HEK293 (cell line): ENCODE measurements around the gene PLEKHB2.

Experiments used
- CTCF ChIA-PET: fragments of 350-600 bp; formaldehyde crosslinking; extraction: SDS; loops from one replicate; lab custom pipeline; 2021; ENCODE audit warnings: antibody characterized with exemption; lab: Yijun Ruan, JAX
- POLR2A ChIA-PET: fragments of 300-600 bp; formaldehyde crosslinking; extraction: SDS; loops from one replicate; lab custom pipeline; 2020; ENCODE audit warnings: antibody characterized with exemption, inconsistent platforms; lab: Yijun Ruan, JAX
- H3K27ac ChIP-seq: fragments of 200-500 bp; sonication (Bioruptor generic); 2 replicates; pipeline ENCODE4 v1.5.1; 2014; ENCODE audit warnings: low read depth, low read length, control low read depth, inconsistent platforms; ENCODE audit errors: extremely low read depth
- H3K36me3 ChIP-seq, 2 experiments: fragments of 200-500 bp in 1 of 2; sonication (Bioruptor generic) in 1 of 2; 1 replicate in 1 of 2; 2 replicates in 1 of 2; pipeline ENCODE4 v1.5.1; 2014 to 2017; ENCODE audit warnings: inconsistent platforms in 2 of 2, low read length in 2 of 2; ENCODE audit not compliant: control insufficient read depth in 2 of 2, insufficient read depth in 1 of 2
- H3K4me1 ChIP-seq: fragments of 200-500 bp; sonication (Bioruptor generic); 2 replicates; pipeline ENCODE4 v1.5.1; 2014; ENCODE audit warnings: mild to moderate bottlenecking, low read length, inconsistent platforms; ENCODE audit not compliant: control insufficient read depth, insufficient read depth
- H3K4me3 ChIP-seq: 2 replicates; pipeline ENCODE4 v1.5.1; 2011; ENCODE audit warnings: low read depth, mild to moderate bottlenecking, control low read depth, low read length, moderate library complexity
- H3K9me3 ChIP-seq: fragments of 200-500 bp; sonication (Bioruptor generic); 2 replicates; pipeline ENCODE4 v1.5.1; 2014; ENCODE audit warnings: low read depth, low read length, inconsistent platforms; ENCODE audit not compliant: control insufficient read depth, insufficient read depth
- BCL11B ChIP-seq: fragments of 450-650 bp; formaldehyde crosslinking; IDR thresholded peaks from 2 replicates; pipeline ENCODE4 v1.5.1; 2016; ENCODE audit warnings: low read depth, missing biosample characterization, missing genetic modification characterization
- INSM2 ChIP-seq: fragments of 450-650 bp; formaldehyde crosslinking; IDR thresholded peaks from 2 replicates; pipeline ENCODE4 v1.5.1; 2016; ENCODE audit warnings: missing biosample characterization, missing genetic modification characterization
- KLF10 ChIP-seq: fragments of 450-650 bp; IDR thresholded peaks from 2 replicates; pipeline ENCODE4 v1.5.1; 2018; ENCODE audit warnings: missing biosample characterization, mild to moderate bottlenecking, missing genetic modification characterization
- SP7 ChIP-seq: fragments of 450-650 bp; formaldehyde crosslinking; IDR thresholded peaks from 2 replicates; pipeline ENCODE4 v1.5.1; 2016; ENCODE audit warnings: missing biosample characterization, missing genetic modification characterization
- ZIC2 ChIP-seq: fragments of 450-650 bp; formaldehyde crosslinking; IDR thresholded peaks from 2 replicates; pipeline ENCODE4 v1.5.1; 2016; ENCODE audit warnings: missing biosample characterization, missing genetic modification characterization
- ZNF146 ChIP-seq: fragments of 450-650 bp; formaldehyde crosslinking; IDR thresholded peaks from 2 replicates; pipeline ENCODE4 v1.5.1; 2016; ENCODE audit warnings: missing biosample characterization, missing genetic modification characterization
- ZNF148 ChIP-seq: fragments of 450-650 bp; formaldehyde crosslinking; IDR thresholded peaks from 2 replicates; pipeline ENCODE4 v1.5.0; 2017; ENCODE audit warnings: missing biosample characterization, missing genetic modification characterization, borderline replicate concordance
- ZNF16 ChIP-seq: fragments of 450-650 bp; formaldehyde crosslinking; IDR thresholded peaks from 2 replicates; pipeline ENCODE4 v1.5.1; 2016; ENCODE audit warnings: low read depth, missing biosample characterization, missing genetic modification characterization
- ZNF488 ChIP-seq: fragments of 450-650 bp; formaldehyde crosslinking; IDR thresholded peaks from 2 replicates; pipeline ENCODE4 v1.5.1; 2016; ENCODE audit warnings: missing biosample characterization, missing genetic modification characterization
- ZNF510 ChIP-seq: fragments of 450-650 bp; formaldehyde crosslinking; IDR thresholded peaks from 2 replicates; pipeline ENCODE4 v1.5.1; 2018; ENCODE audit warnings: mild to moderate bottlenecking, missing genetic modification characterization, missing biosample characterization; ENCODE audit not compliant: insufficient replicate concordance
- ZNF548 ChIP-seq: fragments of 450-650 bp; formaldehyde crosslinking; IDR thresholded peaks from 2 replicates; pipeline ENCODE4 v1.5.1; 2016; ENCODE audit warnings: missing biosample characterization, missing genetic modification characterization
- ZNF610 ChIP-seq: fragments of 450-650 bp; formaldehyde crosslinking; IDR thresholded peaks from 2 replicates; pipeline ENCODE4 v1.5.1; 2016; ENCODE audit warnings: missing biosample characterization, missing genetic modification characterization, borderline replicate concordance
- ZNF623 ChIP-seq: fragments of 450-650 bp; formaldehyde crosslinking; IDR thresholded peaks from 2 replicates; pipeline ENCODE4 v1.5.1; 2016; ENCODE audit warnings: missing biosample characterization, missing genetic modification characterization
- ZNF677 ChIP-seq: fragments of 450-650 bp; IDR thresholded peaks from 2 replicates; pipeline ENCODE4 v1.5.0; 2018; ENCODE audit warnings: missing biosample characterization, mild to moderate bottlenecking, missing genetic modification characterization, moderate library complexity
- ZSCAN16 ChIP-seq: fragments of 450-650 bp; formaldehyde crosslinking; IDR thresholded peaks from 2 replicates; pipeline ENCODE4 v1.5.1; 2016; ENCODE audit warnings: missing biosample characterization, missing genetic modification characterization
- TF ChIP-seq, protein P1 (sequence below): fragments of 450-650 bp; formaldehyde crosslinking; IDR thresholded peaks from 2 replicates; pipeline ENCODE4 v1.5.1; 2016; ENCODE audit warnings: missing biosample characterization, missing genetic modification characterization

The PLEKHB2 gene

GRCh38 chr2:131130298-131130596 is 25.1 kb downstream of the PLEKHB2 start:
- H3K27ac ChIP-seq = no peak overlapping the region
- ChIA-PET POLR2A (no interaction called here), CTCF (no interaction called here)
- no peaks in the 10 kb centered on the region for H3K9me3 ChIP-seq
- H3K4me1 ChIP-seq = no peaks in the 10 kb centered on the region
- TF ChIP-seq KLF10 (tag by site-specific recombination) = no peak
- TF ChIP-seq ZNF146 (tag by site-specific recombination) = peak; percentile 58; the same call in 1 of the 2 replicates
- peaks cover 27 to 90% of the 10 kb centered on the region in 2 experiments for H3K36me3 ChIP-seq
- H3K4me3 ChIP-seq = no peak overlapping the region

DNA sequence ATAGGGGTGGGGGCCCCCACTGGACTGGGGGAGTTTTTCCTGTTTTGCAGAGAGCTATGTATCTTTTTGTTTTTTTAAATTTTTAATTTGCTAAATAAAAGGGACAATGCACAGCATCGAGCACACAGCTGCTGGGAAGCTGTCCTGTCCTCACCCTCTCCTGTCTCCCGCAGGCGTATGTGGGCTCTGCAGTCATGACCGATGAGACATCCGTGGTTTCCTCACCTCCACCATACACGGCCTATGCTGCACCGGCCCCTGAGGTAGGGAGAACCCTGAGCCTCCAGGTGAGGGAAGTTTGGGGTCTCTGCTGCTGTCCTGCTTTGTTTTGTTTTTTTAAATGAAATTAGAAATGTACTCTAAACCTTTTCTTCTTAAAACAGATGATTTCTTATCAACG is 27.6 kb downstream of the PLEKHB2 start:
- no peak overlapping the region for H3K4me3 ChIP-seq
- ChIA-PET CTCF (interaction anchor here (0.6 to 0.9 kb wide), 2 partner anchors 279 to 669 kb away, joined by 3 read pairs; no protein-coding TSS in a partner anchor), POLR2A (no interaction called here)
- H3K4me1 ChIP-seq = no peaks in the 10 kb centered on the region
- H3K9me3 ChIP-seq = no peaks in the 10 kb centered on the region
- H3K27ac ChIP-seq = no peak overlapping the region
- no peak for TF ChIP-seq BCL11B (tag by site-specific recombination)
- TF ChIP-seq, protein P1, sequence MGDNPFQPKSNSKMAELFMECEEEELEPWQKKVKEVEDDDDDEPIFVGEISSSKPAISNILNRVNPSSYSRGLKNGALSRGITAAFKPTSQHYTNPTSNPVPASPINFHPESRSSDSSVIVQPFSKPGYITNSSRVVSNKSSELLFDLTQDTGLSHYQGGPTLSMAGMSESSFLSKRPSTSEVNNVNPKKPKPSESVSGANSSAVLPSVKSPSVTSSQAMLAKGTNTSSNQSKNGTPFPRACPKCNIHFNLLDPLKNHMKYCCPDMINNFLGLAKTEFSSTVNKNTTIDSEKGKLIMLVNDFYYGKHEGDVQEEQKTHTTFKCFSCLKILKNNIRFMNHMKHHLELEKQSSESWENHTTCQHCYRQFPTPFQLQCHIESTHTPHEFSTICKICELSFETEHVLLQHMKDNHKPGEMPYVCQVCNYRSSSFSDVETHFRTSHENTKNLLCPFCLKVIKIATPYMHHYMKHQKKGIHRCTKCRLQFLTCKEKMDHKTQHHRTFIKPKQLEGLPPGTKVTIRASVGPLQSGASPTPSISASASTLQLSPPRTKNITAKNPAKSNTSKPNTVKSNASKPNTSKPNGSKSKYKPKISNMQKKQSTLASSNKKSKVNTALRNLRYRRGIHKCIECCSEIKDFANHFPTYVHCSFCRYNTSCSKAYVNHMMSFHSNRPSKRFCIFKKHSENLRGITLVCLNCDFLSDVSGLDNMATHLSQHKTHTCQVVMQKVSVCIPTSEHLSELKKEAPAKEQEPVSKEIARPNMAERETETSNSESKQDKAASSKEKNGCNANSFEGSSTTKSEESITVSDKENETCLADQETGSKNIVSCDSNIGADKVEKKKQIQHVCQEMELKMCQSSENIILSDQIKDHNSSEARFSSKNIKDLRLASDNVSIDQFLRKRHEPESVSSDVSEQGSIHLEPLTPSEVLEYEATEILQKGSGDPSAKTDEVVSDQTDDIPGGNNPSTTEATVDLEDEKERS (tag by site-specific recombination) = no peak
- no peak for TF ChIP-seq INSM2 (tag by site-specific recombination)
- no peak for TF ChIP-seq ZIC2 (tag by site-specific recombination)
- no peak for TF ChIP-seq ZNF16 (tag by site-specific recombination)
- no peak for TF ChIP-seq ZNF548 (tag by site-specific recombination)
- TF ChIP-seq ZNF510 (tag by site-specific recombination) = no peak
- TF ChIP-seq ZNF610 (tag by site-specific recombination) = no peak
- TF ChIP-seq ZNF148 = no peak
- TF ChIP-seq ZNF623 = no peak
- TF ChIP-seq ZSCAN16 (tag by site-specific recombination) = no peak
- no peak for TF ChIP-seq ZNF488 (tag by site-specific recombination)
- peaks cover 24 to 74% of the 10 kb centered on the region in 2 experiments for H3K36me3 ChIP-seq

DNA sequence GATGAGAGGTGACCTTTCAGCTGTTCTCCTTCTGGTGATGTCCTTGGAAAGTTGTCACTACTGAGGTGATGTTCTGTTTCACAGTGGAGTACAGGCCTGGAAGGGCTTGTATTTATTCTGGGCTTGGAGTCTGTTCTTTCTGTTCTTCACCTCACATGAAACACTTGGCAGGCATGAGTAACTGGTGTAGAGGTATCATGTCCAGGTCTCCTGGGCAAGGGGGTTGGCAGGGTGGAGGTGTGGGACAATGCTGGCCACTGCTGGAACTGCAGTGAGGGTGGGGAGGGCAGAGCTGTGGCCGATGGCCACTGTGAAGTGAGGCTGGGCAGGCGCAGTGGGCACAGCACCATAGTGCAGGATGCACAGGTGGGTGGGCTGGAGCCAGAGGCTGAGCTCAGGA is 35.4 kb downstream of the PLEKHB2 start:
- no peak overlapping the region for H3K27ac ChIP-seq
- TF ChIP-seq SP7 (tag by site-specific recombination) (no peak), ZNF677 (tag by site-specific recombination) (no peak)
- peaks cover 19 to 75% of the 10 kb centered on the region in 2 experiments for H3K36me3 ChIP-seq
- ChIA-PET CTCF (interaction anchor here (0.6 kb wide), 1 partner anchor 557 kb away, joined by 3 read pairs; no protein-coding TSS in a partner anchor), POLR2A (no interaction called here)
- H3K4me1 ChIP-seq = no peaks in the 10 kb centered on the region
- no peak overlapping the region for H3K4me3 ChIP-seq
- H3K9me3 ChIP-seq = no peaks in the 10 kb centered on the region
